K562 treated with DMSO at 1 percent for 4 hours (cell line): ENCODE results near the gene PSMD14. TPM values are rescaled to one million over a fixed set of nuclear protein-coding genes. Genes with fewer than 3 reads are reported as not detected.

Experiments
- total RNA-seq: library from RNA; unstranded; fragments of 300-600 nt; gene quantifications from 2 replicates; pipeline ENCODE4 v1.2.3, GENCODE V29; 2022; ENCODE audit not compliant: insufficient read depth

Gene PSMD14
- 69.2 and 70.0 TPM in 2 replicates for total RNA-seq

DNA sequence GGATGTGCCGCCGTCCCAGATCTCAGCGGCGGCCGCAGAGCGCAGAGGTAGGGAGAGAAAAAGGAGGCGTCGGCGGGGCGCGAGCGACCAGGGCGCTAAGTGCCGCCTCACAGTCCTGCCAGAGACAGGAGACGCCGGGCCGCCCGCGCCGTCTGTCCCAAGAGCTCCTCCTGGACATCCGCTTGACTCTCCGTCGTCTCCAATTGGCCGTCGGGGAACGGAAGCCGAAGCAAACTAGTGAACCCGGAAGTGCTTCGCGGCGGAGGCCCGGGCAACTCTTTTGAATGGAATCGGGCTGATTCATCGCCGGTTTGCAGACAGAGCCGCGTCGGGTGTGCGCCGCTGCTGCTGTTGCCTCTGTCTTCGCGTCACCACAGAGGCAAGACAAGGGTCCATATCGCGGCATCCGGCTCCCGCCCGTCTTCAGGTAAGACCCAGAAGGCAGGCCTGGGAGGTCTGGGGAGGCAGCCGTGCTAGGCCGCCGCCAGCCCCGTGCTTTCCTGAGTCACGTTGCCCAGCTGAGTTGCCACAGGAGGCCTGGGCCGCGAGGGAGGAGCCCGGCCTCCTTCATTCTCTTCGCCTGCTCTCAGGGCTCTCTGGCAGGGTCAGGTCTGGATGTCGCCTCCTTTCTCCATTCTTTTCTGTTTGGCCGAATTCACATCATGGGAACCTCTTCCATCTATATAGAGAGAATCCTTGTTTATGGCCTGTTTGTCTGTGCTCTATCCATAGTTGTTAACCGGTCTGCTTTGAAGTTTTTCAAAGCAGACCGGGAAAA is at the start of gene PSMD14:
Gene PSMD14, plus strand, starts transcription at position 248 of the 778 bp plus-strand sequence. CDS start 10,401 bp downstream, outside the sequence.

DNA sequence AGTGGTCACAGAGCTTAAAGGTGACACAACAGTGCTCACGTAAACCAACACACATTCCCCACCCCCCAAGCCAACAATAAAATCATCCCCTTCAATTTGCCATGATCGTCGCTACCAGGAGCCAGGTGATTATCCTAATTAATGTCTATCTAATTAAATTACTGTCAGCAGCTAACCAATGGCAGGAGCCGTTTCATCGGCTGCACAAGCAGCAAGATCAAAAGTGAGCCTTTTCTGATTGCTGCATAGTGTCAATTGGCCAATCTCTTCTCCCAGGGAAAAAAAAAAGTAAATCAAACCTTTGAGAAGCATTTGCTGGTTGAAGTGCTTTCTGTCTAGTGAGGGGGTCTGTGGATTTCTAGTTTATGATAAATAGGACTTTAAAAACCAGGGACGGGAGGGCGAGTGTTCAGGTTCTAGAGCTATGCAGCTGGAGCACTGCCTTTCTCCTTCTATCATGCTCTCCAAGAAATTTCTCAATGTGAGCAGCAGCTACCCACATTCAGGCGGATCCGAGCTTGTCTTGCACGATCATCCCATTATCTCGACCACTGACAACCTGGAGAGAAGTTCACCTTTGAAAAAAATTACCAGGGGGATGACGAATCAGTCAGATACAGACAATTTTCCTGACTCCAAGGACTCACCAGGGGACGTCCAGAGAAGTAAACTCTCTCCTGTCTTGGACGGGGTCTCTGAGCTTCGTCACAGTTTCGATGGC is 107.9 kb downstream of the PSMD14 start, which contains the start of gene TBR1:
Gene TBR1, plus strand, starts transcription at position 311 of the 721 bp plus-strand sequence. Its CDS starts 114 bp downstream, at position 425.

Other genes starting within 250 kb of the PSMD14 start
- 29.4 and 37.4 TPM in 2 replicates for gene TANK, start 148.0 kb upstream of the PSMD14 start, total RNA-seq
- gene TBR1, start 107.9 kb downstream of the PSMD14 start, total RNA-seq, result 0.34 TPM in 1 of 2 replicates, not detected in the other